Measurements from ENCODE around the gene FGF9. TPM values are rescaled to one million over a fixed set of nuclear protein-coding genes. Genes with fewer than 3 reads are reported as not detected.

Gene FGF9
- total RNA-seq, 4 donors from 2014 or later, result 0.11 to 0.46 (median 0.14) TPM

DNA sequence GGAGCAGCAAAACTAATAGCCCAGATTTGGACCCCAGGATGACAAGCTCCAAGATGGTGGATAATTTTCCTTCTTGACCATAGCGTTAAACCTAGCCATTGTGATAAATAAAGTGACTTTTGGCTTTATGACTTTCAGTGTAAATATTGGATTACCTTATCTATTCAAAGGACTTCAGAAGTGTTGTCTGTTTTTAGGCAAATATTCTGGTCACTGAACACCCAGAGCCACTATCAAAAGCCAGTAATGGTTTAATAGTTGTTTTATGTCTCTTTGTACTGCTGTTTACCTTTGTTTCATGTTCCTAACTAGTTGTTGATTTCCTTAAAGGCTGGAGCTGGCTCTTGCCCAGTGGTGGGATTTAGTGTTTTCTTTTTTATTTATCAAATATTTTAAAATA, 81.6 kb downstream of the FGF9 start:
- intact Hi-C loops (cut with DNase I), result no loop called here
- H3K4me1 ChIP-seq, result no peaks in the 10 kb centered on the region
- 90 to 94% methylated on average over 1 of the region's 1 CpG for WGBS, 2 donors
- TF ChIP-seq, protein P1, sequence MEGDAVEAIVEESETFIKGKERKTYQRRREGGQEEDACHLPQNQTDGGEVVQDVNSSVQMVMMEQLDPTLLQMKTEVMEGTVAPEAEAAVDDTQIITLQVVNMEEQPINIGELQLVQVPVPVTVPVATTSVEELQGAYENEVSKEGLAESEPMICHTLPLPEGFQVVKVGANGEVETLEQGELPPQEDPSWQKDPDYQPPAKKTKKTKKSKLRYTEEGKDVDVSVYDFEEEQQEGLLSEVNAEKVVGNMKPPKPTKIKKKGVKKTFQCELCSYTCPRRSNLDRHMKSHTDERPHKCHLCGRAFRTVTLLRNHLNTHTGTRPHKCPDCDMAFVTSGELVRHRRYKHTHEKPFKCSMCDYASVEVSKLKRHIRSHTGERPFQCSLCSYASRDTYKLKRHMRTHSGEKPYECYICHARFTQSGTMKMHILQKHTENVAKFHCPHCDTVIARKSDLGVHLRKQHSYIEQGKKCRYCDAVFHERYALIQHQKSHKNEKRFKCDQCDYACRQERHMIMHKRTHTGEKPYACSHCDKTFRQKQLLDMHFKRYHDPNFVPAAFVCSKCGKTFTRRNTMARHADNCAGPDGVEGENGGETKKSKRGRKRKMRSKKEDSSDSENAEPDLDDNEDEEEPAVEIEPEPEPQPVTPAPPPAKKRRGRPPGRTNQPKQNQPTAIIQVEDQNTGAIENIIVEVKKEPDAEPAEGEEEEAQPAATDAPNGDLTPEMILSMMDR (IDR thresholded peaks at IDR 0.05), result no peak
- no peak for TF ChIP-seq POLR2A (IDR thresholded peaks at IDR 0.05)
- no peak for DNase-seq
- no peaks in the 10 kb centered on the region for H3K27me3 ChIP-seq
- no peak overlapping the region for H3K27ac ChIP-seq
- no peaks in the 10 kb centered on the region for H3K36me3 ChIP-seq
- H3K9me3 ChIP-seq, result no peaks in the 10 kb centered on the region
- H3K4me3 ChIP-seq (replicated peaks in 1 of 3), result no peak overlapping the region

DNA sequence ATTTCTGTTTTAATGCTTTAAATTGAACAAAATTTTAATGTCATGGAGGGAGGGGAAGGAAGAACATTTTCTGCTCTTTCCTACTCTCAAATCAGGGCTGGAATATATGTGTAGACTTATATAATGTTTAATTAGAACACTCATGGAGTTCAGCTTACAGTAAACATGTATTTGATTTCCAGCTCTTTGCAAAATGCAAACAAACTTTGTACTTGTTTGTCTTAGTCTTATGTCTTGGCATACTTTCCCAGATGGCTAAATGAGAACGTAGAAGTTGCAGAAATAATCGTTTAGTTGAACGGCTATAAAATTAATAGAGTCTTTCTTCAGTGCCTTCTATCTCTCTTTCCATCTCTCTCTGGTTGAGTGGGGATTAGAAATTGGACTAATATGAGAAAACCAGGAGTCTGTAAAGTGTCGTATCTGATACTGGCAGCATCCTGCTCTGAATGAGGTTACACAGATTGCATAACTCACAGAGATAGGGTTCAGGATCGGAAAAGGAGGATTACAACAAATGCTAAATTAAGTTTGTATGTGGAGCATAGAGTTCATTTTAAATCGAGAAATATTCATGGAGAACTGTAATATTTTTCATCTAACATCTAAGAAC, 82.3 kb downstream of the FGF9 start:
- intact Hi-C loops (cut with DNase I), result no loop called here
- H3K9me3 ChIP-seq, result no peaks in the 10 kb centered on the region

More for the DNA sequence above, 82.3 kb downstream of the FGF9 start:
- WGBS, 2 donors, result 78 to 81% methylated on average over 6 of the region's 6 CpGs
- no peak for DNase-seq
- TF ChIP-seq, protein P1 (IDR thresholded peaks at IDR 0.05), result no peak
- no peak for TF ChIP-seq POLR2A (IDR thresholded peaks at IDR 0.05)
- Histone ChIP-seq H3K36me3 (no peaks in the 10 kb centered on the region), H3K4me3 (replicated peaks in 1 of 3) (no peak overlapping the region), H3K27ac (no peak overlapping the region), H3K4me1 (no peaks in the 10 kb centered on the region), H3K27me3 (no peaks in the 10 kb centered on the region)

Other genes starting within 250 kb of the FGF9 start
- gene ZDHHC20, start 211.8 kb upstream of the FGF9 start, total RNA-seq, result 10 to 100 TPM; 75.8 to 90.2 (median 79.3) TPM
- gene MICU2, start 66.9 kb upstream of the FGF9 start, total RNA-seq, result 100 to 1,000 TPM in 2 of 4 donors, 10 to 100 TPM in 2; 55.3 to 127 (median 92.9) TPM